Measurements from ENCODE around the gene C11orf97.

DNA sequence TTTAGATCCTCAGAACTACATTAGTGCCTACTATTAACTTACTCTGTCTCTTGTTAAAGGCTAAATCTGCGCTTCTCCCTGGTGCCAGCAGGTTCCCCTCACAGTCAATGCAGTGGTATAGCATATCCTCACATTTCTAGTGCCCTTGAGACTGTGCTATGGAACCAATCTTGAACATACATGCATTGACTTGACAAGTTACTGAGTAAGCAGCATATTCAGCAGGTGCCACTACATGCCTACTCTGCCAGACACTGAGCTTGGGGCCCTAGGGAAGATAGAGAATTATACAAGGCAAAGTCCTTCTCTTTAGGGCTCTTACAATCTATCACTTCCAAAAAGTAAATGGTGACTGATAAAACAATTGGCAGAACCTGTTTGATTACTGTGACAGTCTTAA is 34.6 kb downstream of the C11orf97 start:
- TF ChIP-seq, protein P1, sequence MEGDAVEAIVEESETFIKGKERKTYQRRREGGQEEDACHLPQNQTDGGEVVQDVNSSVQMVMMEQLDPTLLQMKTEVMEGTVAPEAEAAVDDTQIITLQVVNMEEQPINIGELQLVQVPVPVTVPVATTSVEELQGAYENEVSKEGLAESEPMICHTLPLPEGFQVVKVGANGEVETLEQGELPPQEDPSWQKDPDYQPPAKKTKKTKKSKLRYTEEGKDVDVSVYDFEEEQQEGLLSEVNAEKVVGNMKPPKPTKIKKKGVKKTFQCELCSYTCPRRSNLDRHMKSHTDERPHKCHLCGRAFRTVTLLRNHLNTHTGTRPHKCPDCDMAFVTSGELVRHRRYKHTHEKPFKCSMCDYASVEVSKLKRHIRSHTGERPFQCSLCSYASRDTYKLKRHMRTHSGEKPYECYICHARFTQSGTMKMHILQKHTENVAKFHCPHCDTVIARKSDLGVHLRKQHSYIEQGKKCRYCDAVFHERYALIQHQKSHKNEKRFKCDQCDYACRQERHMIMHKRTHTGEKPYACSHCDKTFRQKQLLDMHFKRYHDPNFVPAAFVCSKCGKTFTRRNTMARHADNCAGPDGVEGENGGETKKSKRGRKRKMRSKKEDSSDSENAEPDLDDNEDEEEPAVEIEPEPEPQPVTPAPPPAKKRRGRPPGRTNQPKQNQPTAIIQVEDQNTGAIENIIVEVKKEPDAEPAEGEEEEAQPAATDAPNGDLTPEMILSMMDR (tag by site-specific recombination; IDR thresholded peaks at IDR 0.05): no peak
- TF ChIP-seq, protein P2, sequence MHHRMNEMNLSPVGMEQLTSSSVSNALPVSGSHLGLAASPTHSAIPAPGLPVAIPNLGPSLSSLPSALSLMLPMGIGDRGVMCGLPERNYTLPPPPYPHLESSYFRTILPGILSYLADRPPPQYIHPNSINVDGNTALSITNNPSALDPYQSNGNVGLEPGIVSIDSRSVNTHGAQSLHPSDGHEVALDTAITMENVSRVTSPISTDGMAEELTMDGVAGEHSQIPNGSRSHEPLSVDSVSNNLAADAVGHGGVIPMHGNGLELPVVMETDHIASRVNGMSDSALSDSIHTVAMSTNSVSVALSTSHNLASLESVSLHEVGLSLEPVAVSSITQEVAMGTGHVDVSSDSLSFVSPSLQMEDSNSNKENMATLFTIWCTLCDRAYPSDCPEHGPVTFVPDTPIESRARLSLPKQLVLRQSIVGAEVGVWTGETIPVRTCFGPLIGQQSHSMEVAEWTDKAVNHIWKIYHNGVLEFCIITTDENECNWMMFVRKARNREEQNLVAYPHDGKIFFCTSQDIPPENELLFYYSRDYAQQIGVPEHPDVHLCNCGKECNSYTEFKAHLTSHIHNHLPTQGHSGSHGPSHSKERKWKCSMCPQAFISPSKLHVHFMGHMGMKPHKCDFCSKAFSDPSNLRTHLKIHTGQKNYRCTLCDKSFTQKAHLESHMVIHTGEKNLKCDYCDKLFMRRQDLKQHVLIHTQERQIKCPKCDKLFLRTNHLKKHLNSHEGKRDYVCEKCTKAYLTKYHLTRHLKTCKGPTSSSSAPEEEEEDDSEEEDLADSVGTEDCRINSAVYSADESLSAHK (tag by site-specific recombination; IDR thresholded peaks at IDR 0.05): no peak
